Hepatocyte (in vitro differentiated cells): Measurements from ENCODE around the gene SMIM33. TPM values are rescaled to one million over a fixed set of nuclear protein-coding genes. Genes with fewer than 3 reads are reported as not detected.

Source experiments
- DNase-seq: peaks from one replicate; pipeline ENCODE4 v3.0.0-alpha.2; 2016; ENCODE audit warnings: low spot score
- H2AFZ ChIP-seq: fragments of 200-600 bp; sonication (generic); 2 replicates; pipeline ENCODE4 v1.6.0; 2016; ENCODE audit warnings: antibody characterized with exemption, mild to moderate bottlenecking
- H3K27ac ChIP-seq: fragments of 200-600 bp; sonication (generic); 2 replicates; pipeline ENCODE4 v1.5.1; 2016; ENCODE audit warnings: mild to moderate bottlenecking
- H3K27me3 ChIP-seq: fragments of 200-600 bp; sonication (generic); 2 replicates; pipeline ENCODE4 v1.6.1; 2016
- H3K36me3 ChIP-seq: fragments of 200-600 bp; sonication (generic); replicated peaks from 2 replicates; pipeline ENCODE4 v1.5.1; 2016; ENCODE audit warnings: low read depth; ENCODE audit not compliant: insufficient read depth
- H3K4me1 ChIP-seq: fragments of 200-600 bp; sonication (generic); 2 replicates; pipeline ENCODE4 v1.5.1; 2016; ENCODE audit warnings: mild to moderate bottlenecking, moderate library complexity; ENCODE audit not compliant: insufficient read depth
- H3K4me2 ChIP-seq: fragments of 200-600 bp; sonication (generic); 2 replicates; pipeline ENCODE4 v1.6.0; 2016
- H3K4me3 ChIP-seq: fragments of 200-600 bp; sonication (generic); 2 replicates; pipeline ENCODE4 v1.5.1; 2016; ENCODE audit warnings: mild to moderate bottlenecking
- H3K79me2 ChIP-seq: fragments of 200-600 bp; sonication (generic); 2 replicates; pipeline ENCODE4 v1.6.0; 2017; ENCODE audit warnings: mild to moderate bottlenecking
- H3K9me2 ChIP-seq: fragments of 200-600 bp; sonication (generic); replicated peaks from 2 replicates; pipeline ENCODE4 v1.6.0; 2017; ENCODE audit warnings: mild to moderate bottlenecking; ENCODE audit not compliant: insufficient read depth
- H3K9me3 ChIP-seq: fragments of 200-600 bp; sonication (generic); 2 replicates; pipeline ENCODE4 v1.5.1; 2016; ENCODE audit warnings: low read depth, mild to moderate bottlenecking
- H4K20me1 ChIP-seq: fragments of 200-600 bp; sonication (generic); 2 replicates; pipeline ENCODE4 v1.6.0; 2016; ENCODE audit warnings: mild to moderate bottlenecking; ENCODE audit not compliant: insufficient read depth, poor library complexity, severe bottlenecking
- EZH2 ChIP-seq: fragments of 200-600 bp; sonication (generic); IDR thresholded peaks from 2 replicates; pipeline ENCODE4 v1.6.1; 2016; ENCODE audit warnings: antibody characterized with exemption, mild to moderate bottlenecking, borderline replicate concordance
- EZH2phosphoT487 ChIP-seq: fragments of 200-600 bp; sonication (generic); IDR thresholded peaks from one replicate; pipeline ENCODE4 v1.6.1; 2018; ENCODE audit warnings: antibody characterized with exemption, mild to moderate bottlenecking, low read depth, moderate library complexity; ENCODE audit not compliant: unreplicated experiment, severe bottlenecking
- WGBS: methylation state at CpG from one replicate; pipeline ENCODE4 v1.1.6; 2016; ENCODE audit warnings: low lambda C conversion rate; ENCODE audit errors: missing lambda C conversion rate; 5-methylcytosine and 5-hydroxymethylcytosine counted together
- polyA plus RNA-seq: library from polyadenylated mRNA; unstranded; fragments of >200 nt; fragmentation: Nextera tagmentation; extraction: Ambion mirVana; gene quantifications from 2 replicates; pipeline ENCODE4 v1.2.1, GENCODE V29; 2016
- total RNA-seq: library from RNA; depleted of rRNA; stranded (reverse); fragments of >200 nt; gene quantifications from 2 replicates; pipeline ENCODE4 v1.2.3, GENCODE V29; 2014
- TF ChIP-seq, protein P1 (sequence below): fragments of 200-600 bp; sonication (generic); IDR thresholded peaks from 2 replicates; pipeline ENCODE4 v1.5.1; 2016; ENCODE audit warnings: antibody characterized with exemption, mild to moderate bottlenecking; ENCODE audit not compliant: poor library complexity

SMIM33 gene
- total and polyA plus RNA-seq, 2 experiments from 2014 or later, result not detected

- no peak for TF ChIP-seq EZH2
- no peak for TF ChIP-seq EZH2phosphoT487
- TF ChIP-seq, protein P1, sequence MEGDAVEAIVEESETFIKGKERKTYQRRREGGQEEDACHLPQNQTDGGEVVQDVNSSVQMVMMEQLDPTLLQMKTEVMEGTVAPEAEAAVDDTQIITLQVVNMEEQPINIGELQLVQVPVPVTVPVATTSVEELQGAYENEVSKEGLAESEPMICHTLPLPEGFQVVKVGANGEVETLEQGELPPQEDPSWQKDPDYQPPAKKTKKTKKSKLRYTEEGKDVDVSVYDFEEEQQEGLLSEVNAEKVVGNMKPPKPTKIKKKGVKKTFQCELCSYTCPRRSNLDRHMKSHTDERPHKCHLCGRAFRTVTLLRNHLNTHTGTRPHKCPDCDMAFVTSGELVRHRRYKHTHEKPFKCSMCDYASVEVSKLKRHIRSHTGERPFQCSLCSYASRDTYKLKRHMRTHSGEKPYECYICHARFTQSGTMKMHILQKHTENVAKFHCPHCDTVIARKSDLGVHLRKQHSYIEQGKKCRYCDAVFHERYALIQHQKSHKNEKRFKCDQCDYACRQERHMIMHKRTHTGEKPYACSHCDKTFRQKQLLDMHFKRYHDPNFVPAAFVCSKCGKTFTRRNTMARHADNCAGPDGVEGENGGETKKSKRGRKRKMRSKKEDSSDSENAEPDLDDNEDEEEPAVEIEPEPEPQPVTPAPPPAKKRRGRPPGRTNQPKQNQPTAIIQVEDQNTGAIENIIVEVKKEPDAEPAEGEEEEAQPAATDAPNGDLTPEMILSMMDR, result no peak
- Histone ChIP-seq H3K27ac (no peak overlapping the region), H3K36me3 (no peaks in the 10 kb centered on the region), H3K79me2 (no peaks in the 10 kb centered on the region), H4K20me1 (no peaks in the 10 kb centered on the region), H3K27me3 (no peaks in the 10 kb centered on the region), H2AFZ (no peak overlapping the region), H3K9me3 (no peaks in the 10 kb centered on the region), H3K4me2 (no peak overlapping the region), H3K4me1 (no peaks in the 10 kb centered on the region), H3K4me3 (no peak overlapping the region), H3K9me2 (no peaks in the 10 kb centered on the region)
- 79% methylated on average over 8 of the region's 8 CpGs for WGBS
- no peak for DNase-seq
Observed at GRCh38 chr5:139426203-139426885, 44.5 kb upstream of the SMIM33 start.

GRCh38 chr5:139430015-139430414, 40.8 kb upstream of the SMIM33 start:
- Histone ChIP-seq H3K9me3 (no peaks in the 10 kb centered on the region), H3K36me3 (no peaks in the 10 kb centered on the region), H3K27me3 (no peaks in the 10 kb centered on the region), H3K4me1 (no peaks in the 10 kb centered on the region), H3K4me3 (no peak overlapping the region), H3K79me2 (no peaks in the 10 kb centered on the region), H4K20me1 (no peaks in the 10 kb centered on the region), H2AFZ (no peak overlapping the region), H3K9me2 (no peaks in the 10 kb centered on the region), H3K27ac (no peak overlapping the region), H3K4me2 (no peak overlapping the region)
- no peak for DNase-seq
- TF ChIP-seq EZH2phosphoT487 (no peak), EZH2 (no peak)
- TF ChIP-seq, protein P1, result no peak
- WGBS, result 92% methylated on average over 2 of the region's 2 CpGs

- no peaks in the 10 kb centered on the region for H4K20me1 ChIP-seq
- no peak for DNase-seq
- H3K27me3 ChIP-seq, result no peaks in the 10 kb centered on the region
- H3K9me2 ChIP-seq, result no peaks in the 10 kb centered on the region
- TF ChIP-seq EZH2, result no peak
- TF ChIP-seq, protein P1, result no peak
- no peak for TF ChIP-seq EZH2phosphoT487
- H3K27ac ChIP-seq, result no peak overlapping the region
- no peaks in the 10 kb centered on the region for H3K36me3 ChIP-seq
- H3K4me1 ChIP-seq, result no peaks in the 10 kb centered on the region
- no peak overlapping the region for H3K4me3 ChIP-seq
- WGBS, result 82% methylated on average over 1 of the region's 1 CpG
- H3K9me3 ChIP-seq, result no peaks in the 10 kb centered on the region
- no peak overlapping the region for H2AFZ ChIP-seq
- no peak overlapping the region for H3K4me2 ChIP-seq
- no peaks in the 10 kb centered on the region for H3K79me2 ChIP-seq
Observed at GRCh38 chr5:139431706-139432105, 39.1 kb upstream of the SMIM33 start.
